GM18873 (cell line): ENCODE measurements around the gene MELTF.

Experiments used
- ATAC-seq: cut with Tn5 transposase; IDR thresholded peaks from one replicate; pipeline ENCODE4 v1.9.1; 2021; ENCODE audit warnings: mild to moderate bottlenecking, moderate library complexity, moderate number of reproducible peaks; ENCODE audit not compliant: unreplicated experiment, low FRiP score

Gene MELTF

GRCh38 chr3:196996454-196997265 lies 33.0 kb downstream of the MELTF start:
- no peak for ATAC-seq

GRCh38 chr3:196995646-196996355 lies 33.8 kb downstream of the MELTF start:
- no peak for ATAC-seq

DNA sequence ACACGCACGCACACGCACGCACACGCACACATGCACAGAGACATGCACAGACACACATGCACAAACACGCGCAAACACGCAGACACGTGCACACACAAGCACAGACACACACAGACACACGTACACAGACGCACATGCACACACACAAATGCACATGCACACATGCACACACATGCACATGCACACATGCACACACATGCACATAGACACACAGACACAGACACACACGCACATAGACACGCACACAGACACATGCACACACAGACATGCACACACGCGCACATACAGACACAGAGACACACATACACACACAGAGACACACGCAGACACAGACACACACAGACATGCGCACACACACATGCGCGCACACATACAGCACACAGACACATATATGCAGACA lies 34.6 kb downstream of the MELTF start:
- ATAC-seq = no peak

GRCh38 chr3:196994056-196994455 lies 35.6 kb downstream of the MELTF start:
- ATAC-seq = no peak

DNA sequence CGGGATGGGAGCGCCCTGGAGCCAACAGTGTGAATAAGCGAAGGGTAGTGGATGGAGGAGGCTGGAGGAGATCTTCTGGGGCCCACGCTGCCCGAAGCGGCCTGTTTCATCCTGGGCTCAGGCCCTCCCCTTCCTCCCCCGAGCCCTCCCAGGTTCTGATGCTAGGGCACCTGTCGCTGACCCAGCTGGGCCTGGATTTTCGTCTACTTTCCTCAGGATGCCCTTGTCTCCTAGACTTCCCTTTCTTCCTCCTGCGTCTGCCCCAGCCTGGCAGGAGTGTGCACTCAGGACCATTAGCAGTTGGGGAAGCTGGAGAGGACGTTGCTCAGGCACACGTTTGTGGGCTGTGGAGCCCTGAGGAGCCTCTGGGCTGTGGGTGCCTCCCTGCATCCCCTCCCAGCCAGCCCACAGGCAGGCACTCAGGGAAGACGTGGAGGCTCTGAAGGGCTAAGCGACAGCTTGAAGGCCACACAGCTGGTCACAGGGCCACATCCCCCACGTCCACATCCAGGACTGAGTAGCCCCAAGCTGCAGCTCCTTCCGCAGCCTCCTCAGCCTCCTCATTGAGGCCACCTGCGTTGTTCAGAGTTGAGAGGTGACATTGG lies 37.1 kb downstream of the MELTF start:
- no peak for ATAC-seq

- ATAC-seq = no peak
These were observed 37.8 kb downstream of the MELTF start for GRCh38 chr3:196991581-196992460.

DNA sequence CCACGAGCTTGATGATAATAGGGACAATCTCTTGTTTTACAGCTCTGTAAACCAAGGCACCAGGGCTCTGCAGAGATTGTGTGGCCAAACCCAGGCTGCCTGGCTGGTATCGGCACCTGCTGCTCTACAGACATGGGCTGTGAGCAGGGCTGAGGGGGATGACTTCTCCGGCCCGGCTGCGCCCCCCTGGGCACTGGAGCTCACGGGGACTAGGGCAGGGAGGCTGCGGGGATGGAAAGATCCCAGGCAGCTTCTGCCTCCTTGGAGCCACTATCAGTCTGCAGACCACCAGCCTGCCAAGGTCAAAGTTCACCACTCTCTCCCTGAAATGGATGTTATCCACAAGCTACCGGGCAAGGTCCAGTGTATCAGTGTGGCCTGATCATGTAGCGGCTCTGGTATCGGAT lies 39.0 kb downstream of the MELTF start:
- ATAC-seq = no peak

DNA sequence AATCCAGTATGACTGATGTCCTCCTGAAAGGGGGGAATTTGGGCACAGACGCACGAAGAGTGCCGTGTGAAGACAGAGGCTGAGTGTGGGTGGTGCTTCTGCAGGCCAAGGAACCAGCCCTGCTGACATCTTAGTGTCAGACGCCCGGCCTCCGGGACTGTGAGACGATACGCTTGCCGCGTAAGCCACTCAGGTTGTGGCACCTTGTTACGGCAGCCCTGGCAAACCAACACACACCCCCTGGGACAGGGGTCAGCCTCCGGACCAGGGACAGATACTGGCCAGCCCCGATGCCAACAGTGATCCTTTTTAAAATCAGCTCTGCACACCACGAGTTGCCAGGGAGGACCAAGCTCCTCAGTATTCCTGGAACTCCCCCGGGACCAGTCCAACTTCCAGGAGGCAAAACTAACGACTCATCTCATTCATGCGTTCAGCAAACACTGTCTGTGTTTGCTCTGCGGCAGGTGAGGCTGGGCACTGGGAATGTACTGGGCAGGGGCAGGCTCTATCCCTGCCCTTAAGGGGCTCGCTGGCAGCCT lies 39.8 kb downstream of the MELTF start:
- ATAC-seq = no peak

- no peak for ATAC-seq
These were observed 41.2 kb downstream of the MELTF start for GRCh38 chr3:196988241-196989029.

DNA sequence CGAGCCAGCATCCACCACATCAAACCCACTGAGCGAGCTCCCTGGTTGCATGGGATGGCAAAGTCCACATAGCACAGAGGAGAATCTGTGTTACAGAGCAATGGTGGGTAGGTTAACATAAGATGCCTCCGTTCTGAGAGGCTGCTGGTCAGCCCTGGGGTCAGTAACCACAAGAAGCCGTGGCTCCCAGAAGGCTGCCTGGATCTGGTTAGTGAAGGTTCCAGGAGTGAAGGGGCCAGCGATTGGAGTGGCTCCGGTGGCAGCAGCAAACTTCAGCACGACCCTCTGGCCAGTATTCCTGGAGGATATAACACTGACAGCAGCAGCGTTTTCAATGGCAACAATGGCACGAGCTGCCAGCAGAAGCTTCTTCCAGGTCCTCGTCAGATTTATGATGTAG lies 42.6 kb downstream of the MELTF start:
- ATAC-seq = no peak

DNA sequence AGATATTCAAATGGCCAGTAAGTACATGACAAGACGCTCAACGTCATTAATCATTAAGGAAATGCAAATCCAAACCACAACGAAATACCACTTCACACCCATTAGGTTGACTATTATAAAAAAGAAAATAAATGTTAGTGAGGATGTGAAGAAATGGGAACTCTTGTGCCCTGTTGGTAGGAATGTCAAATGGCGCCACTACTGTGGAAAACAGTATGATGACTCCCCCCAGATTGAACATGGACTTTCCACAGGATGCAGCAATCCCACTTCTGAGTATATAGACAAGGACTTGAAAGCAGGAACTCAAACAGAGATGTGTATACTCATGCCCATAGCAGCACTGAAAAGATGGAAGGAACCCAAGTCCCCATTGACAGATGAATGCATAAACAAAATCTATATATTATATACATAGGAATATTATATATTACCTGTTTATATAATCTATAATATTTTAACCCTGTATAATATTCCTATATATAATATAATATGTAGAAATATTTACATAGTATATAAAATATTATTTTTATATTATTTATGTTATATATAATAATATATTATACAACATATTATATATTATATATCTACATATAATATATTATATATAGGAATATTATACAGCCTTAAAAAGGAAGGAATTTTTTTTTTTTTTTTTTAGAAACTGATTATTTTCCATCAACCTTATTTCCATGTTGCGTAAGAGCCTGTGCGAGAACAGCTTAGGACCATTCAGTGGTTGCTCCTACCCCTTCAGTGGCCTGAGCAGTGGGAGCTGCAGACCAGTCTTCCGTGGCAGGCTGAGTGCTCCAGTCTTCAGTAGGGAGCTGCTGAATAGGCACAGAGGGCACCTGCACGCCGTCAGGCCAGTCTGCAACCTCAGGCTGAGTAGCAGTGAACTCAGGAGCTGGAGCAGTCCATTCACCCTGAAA lies 43.4 kb downstream of the MELTF start:
- no peak for ATAC-seq

- ATAC-seq = no peak
These were observed 44.3 kb downstream of the MELTF start for GRCh38 chr3:196985298-196985697.

GRCh38 chr3:196983186-196983585 lies 46.4 kb downstream of the MELTF start:
- ATAC-seq = no peak

GRCh38 chr3:196981657-196982056 lies 48.0 kb downstream of the MELTF start:
- ATAC-seq = no peak

GRCh38 chr3:196979545-196979944 lies 50.1 kb downstream of the MELTF start:
- ATAC-seq = no peak

- ATAC-seq = no peak
These were observed 52.7 kb downstream of the MELTF start for GRCh38 chr3:196976941-196977340.

GRCh38 chr3:196975349-196975748 lies 54.3 kb downstream of the MELTF start:
- ATAC-seq = no peak

DNA sequence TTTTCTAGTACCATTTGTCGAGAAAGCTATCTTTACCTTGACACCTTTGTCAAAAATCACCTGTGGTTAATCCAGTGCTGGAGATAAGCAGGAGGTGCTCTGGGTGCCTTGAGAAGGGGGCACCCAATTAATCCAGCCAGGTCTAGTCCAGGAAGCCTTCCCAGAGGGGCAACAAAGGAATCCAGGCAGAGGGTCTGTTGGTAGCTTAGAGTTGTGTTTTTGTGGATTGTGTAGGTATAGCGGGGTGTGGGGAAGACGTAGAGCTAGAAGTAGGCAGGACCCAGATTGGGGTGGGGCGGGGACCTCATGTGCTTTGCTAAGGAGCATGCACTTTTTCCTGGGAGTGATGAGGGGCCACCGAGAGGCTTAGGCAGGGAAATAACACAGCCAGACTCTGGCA lies 55.0 kb downstream of the MELTF start:
- ATAC-seq = no peak
